GM23248 (cell line): ENCODE data around the gene SLITRK1. TPM values are rescaled to one million over a fixed set of nuclear protein-coding genes. Genes with fewer than 3 reads are reported as not detected.

ENCODE experiments used
- DNase-seq: peaks from one replicate; pipeline ENCODE4 v3.0.0-alpha.2; 2015
- H2AFZ ChIP-seq: fragments of 200-600 bp; sonication (generic); 2 replicates; pipeline ENCODE4 v1.6.1; 2016; ENCODE audit warnings: antibody characterized with exemption
- H3F3A ChIP-seq: fragments of 200-600 bp; sonication (generic); 2 replicates; pipeline ENCODE4 v1.6.1; 2016; ENCODE audit warnings: mild to moderate bottlenecking, antibody characterized with exemption, mixed run types; ENCODE audit not compliant: insufficient read depth
- H3K27ac ChIP-seq: fragments of 200-600 bp; sonication (generic); 2 replicates; pipeline ENCODE4 v1.5.1; 2016; ENCODE audit warnings: mild to moderate bottlenecking
- H3K27me3 ChIP-seq: fragments of 200-600 bp; sonication (generic); replicated peaks from 2 replicates; pipeline ENCODE4 v1.6.1; 2016; ENCODE audit warnings: mild to moderate bottlenecking; ENCODE audit not compliant: insufficient read depth
- H3K36me3 ChIP-seq: fragments of 200-600 bp; sonication (generic); 2 replicates; pipeline ENCODE4 v1.6.1; 2016; ENCODE audit warnings: low read depth, mild to moderate bottlenecking
- H3K4me1 ChIP-seq: fragments of 200-600 bp; sonication (generic); 2 replicates; pipeline ENCODE4 v1.6.1; 2016; ENCODE audit warnings: mild to moderate bottlenecking; ENCODE audit not compliant: insufficient read depth
- H3K4me2 ChIP-seq: fragments of 200-600 bp; sonication (generic); one replicate; pipeline ENCODE4 v1.6.1; 2016; ENCODE audit warnings: mild to moderate bottlenecking; ENCODE audit not compliant: unreplicated experiment
- H3K4me3 ChIP-seq: fragments of 200-600 bp; sonication (generic); 2 replicates; pipeline ENCODE4 v1.5.1; 2016; ENCODE audit warnings: mild to moderate bottlenecking
- H3K79me2 ChIP-seq: fragments of 200-600 bp; sonication (generic); 2 replicates; pipeline ENCODE4 v1.6.1; 2016; ENCODE audit warnings: mild to moderate bottlenecking; ENCODE audit not compliant: insufficient read depth
- H3K9ac ChIP-seq: fragments of 200-600 bp; sonication (generic); 2 replicates; pipeline ENCODE4 v1.6.1; 2016; ENCODE audit warnings: mild to moderate bottlenecking
- H3K9me2 ChIP-seq: fragments of 200-600 bp; sonication (generic); 2 replicates; pipeline ENCODE4 v1.6.1; 2016; ENCODE audit warnings: mixed run types, mild to moderate bottlenecking, moderate library complexity; ENCODE audit not compliant: insufficient read depth
- H3K9me3 ChIP-seq: fragments of 200-600 bp; sonication (generic); one replicate; pipeline ENCODE4 v1.6.1; 2017; ENCODE audit warnings: low read depth
- H4K20me1 ChIP-seq: fragments of 200-600 bp; sonication (generic); 2 replicates; pipeline ENCODE4 v1.6.0; 2016; ENCODE audit not compliant: insufficient read depth
- EZH2 ChIP-seq: fragments of 200-600 bp; sonication (generic); IDR thresholded peaks from 2 replicates; pipeline ENCODE4 v1.6.1; 2018; ENCODE audit warnings: antibody characterized with exemption, mild to moderate bottlenecking; ENCODE audit not compliant: insufficient read depth, poor library complexity, severe bottlenecking
- EZH2phosphoT487 ChIP-seq: fragments of 200-600 bp; sonication (generic); IDR thresholded peaks from 2 replicates; pipeline ENCODE4 v1.6.1; 2018; ENCODE audit warnings: antibody characterized with exemption, moderate library complexity, mild to moderate bottlenecking, low read depth; ENCODE audit not compliant: insufficient read depth
- WGBS, 2 experiments: methylation state at CpG; one replicate each; pipeline ENCODE4 v1.1.6; 2015 to 2017; ENCODE audit warnings: low lambda C conversion rate in 2 of 2, low coverage in 1 of 2; ENCODE audit errors: missing lambda C conversion rate in 2 of 2; 5-methylcytosine and 5-hydroxymethylcytosine counted together
- in situ Hi-C: fragments of 300-500 bp; cut with MboI; formaldehyde crosslinking; loops from 2 replicates; pipeline ENCODE4 v1.15.0; 2020
- polyA plus RNA-seq: library from polyadenylated mRNA; unstranded; fragments of >200 nt; fragmentation: Nextera tagmentation; extraction: Ambion mirVana; gene quantifications from 2 replicates; pipeline ENCODE4 v1.2.1, GENCODE V29; 2016
- total RNA-seq: library from RNA; depleted of rRNA; stranded (reverse); fragments of >200 nt; shearing (Covaris generic); gene quantifications from 2 replicates; pipeline ENCODE4 v1.2.3, GENCODE V29; 2014; rRNA removed

Gene SLITRK1
- total RNA-seq (not detected in 2 replicates), polyA plus RNA-seq (0.05 TPM in 1 of 2 replicates, not detected in the other)

GRCh38 chr13:83881917-83882605 lies at the start of gene SLITRK1:
Gene SLITRK1, minus strand, starts transcription at chr13:83882474. Its CDS starts 967 bp downstream, at chr13:83881507.
- H3K4me3 ChIP-seq = no peak within 1 kb of the TSS

DNA sequence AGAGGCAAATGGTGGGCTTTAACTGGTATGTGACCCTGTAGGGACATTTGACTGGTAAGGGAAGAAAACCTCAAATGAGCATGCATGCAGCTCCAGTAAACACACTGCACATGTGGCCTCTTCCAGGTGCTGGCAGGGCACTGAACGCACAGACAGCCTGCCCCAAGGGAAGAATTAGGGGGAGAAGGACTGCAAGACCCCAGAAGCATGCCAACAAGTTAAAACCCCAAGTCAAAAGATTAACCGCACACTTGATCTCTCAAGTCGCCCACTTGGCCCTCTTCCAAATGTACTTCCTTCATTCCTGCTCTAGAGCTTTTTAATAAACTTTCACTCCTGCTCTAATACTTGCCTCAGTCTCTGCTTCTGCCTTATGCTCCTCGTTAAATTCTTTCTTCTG lies 46.9 kb upstream of the SLITRK1 start:
- Histone ChIP-seq H4K20me1 (no peaks in the 10 kb centered on the region), H3K27ac (no peak overlapping the region), H3K4me1 (no peaks in the 10 kb centered on the region), H3K27me3 (no peaks in the 10 kb centered on the region), H3K9ac (no peak overlapping the region), H2AFZ (no peak overlapping the region), H3K4me3 (no peak overlapping the region), H3K79me2 (no peaks in the 10 kb centered on the region), H3K9me3 (no peaks in the 10 kb centered on the region), H3F3A (no peaks in the 10 kb centered on the region), H3K36me3 (no peaks in the 10 kb centered on the region), H3K9me2 (no peaks in the 10 kb centered on the region), H3K4me2 (no peak overlapping the region)
- DNase-seq = no peak
- WGBS, 2 experiments = 15% methylated on average over 4 of the region's 4 CpGs
- TF ChIP-seq EZH2 = no peak
- no peak for TF ChIP-seq EZH2phosphoT487
- in situ Hi-C loops = no loop called here

More at GRCh38 chr13:83881917-83882605, at the start of gene SLITRK1:
- peaks cover 47% of the 10 kb centered on the region for H3K27me3 ChIP-seq
- H3K9ac ChIP-seq = no peak within 1 kb of the TSS
- no peaks in the 10 kb centered on the region for H4K20me1 ChIP-seq
- in situ Hi-C loops = no loop called here
- no peaks in the 10 kb centered on the region for H3K9me3 ChIP-seq
- H3K9me2 ChIP-seq = no peaks in the 10 kb centered on the region
- no peaks in the 10 kb centered on the region for H3K79me2 ChIP-seq
- H3F3A ChIP-seq = no peaks in the 10 kb centered on the region
- H3K27ac ChIP-seq = no peak within 1 kb of the TSS
- H2AFZ ChIP-seq = no peak within 1 kb of the TSS
- WGBS, 2 experiments = 5 to 9% methylated on average over 30 to 32 of the region's 32 CpGs
- H3K36me3 ChIP-seq = no peaks in the 10 kb centered on the region
- TF ChIP-seq EZH2 (no peak), EZH2phosphoT487 (no peak)
- peak within 1 kb of the TSS; percentile 20 for H3K4me2 ChIP-seq
- no peaks in the 10 kb centered on the region; the same call in 1 of the 2 replicates for H3K4me1 ChIP-seq
- DNase-seq = peak; percentile 30

DNA sequence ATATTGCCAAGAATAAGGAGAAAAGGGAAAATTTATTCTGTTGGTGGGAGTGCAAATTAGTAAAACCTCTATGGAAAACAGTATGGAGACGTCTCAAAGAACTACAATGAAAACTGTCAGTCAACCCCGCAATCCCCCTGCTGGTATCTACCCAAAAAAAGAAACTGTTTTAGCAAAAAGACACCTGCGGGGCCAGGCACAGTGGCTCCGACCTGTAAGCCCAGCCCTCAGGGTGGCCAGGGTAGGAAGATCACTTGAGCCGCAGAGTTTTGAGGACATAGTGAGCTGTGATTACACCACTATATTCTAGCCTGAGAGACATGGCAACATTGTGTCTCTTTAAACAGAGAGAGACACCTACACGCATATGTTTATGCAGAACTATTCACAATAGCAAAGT lies 37.5 kb upstream of the SLITRK1 start:
- no peak overlapping the region for H2AFZ ChIP-seq
- WGBS, 2 experiments = 38 to 41% methylated on average over 6 of the region's 6 CpGs
- no peak overlapping the region for H3K27ac ChIP-seq
- no peak for DNase-seq
- no peaks in the 10 kb centered on the region for H4K20me1 ChIP-seq
- in situ Hi-C loops = no loop called here
- no peak overlapping the region for H3K4me2 ChIP-seq
- no peak overlapping the region for H3K9ac ChIP-seq
- H3K36me3 ChIP-seq = no peaks in the 10 kb centered on the region
- no peaks in the 10 kb centered on the region for H3K27me3 ChIP-seq
- no peaks in the 10 kb centered on the region for H3K9me2 ChIP-seq
- H3K4me1 ChIP-seq = no peaks in the 10 kb centered on the region
- no peaks in the 10 kb centered on the region for H3F3A ChIP-seq
- H3K79me2 ChIP-seq = no peaks in the 10 kb centered on the region
- no peak for TF ChIP-seq EZH2
- TF ChIP-seq EZH2phosphoT487 = no peak
- no peak overlapping the region for H3K4me3 ChIP-seq
- no peaks in the 10 kb centered on the region for H3K9me3 ChIP-seq

GRCh38 chr13:83914368-83914767 lies 32.1 kb upstream of the SLITRK1 start:
- Histone ChIP-seq H3K27me3 (no peaks in the 10 kb centered on the region), H2AFZ (no peak overlapping the region), H3K27ac (no peak overlapping the region), H3K79me2 (no peaks in the 10 kb centered on the region), H3K4me2 (no peak overlapping the region), H4K20me1 (no peaks in the 10 kb centered on the region), H3K36me3 (no peaks in the 10 kb centered on the region), H3K9ac (no peak overlapping the region), H3F3A (no peaks in the 10 kb centered on the region), H3K9me2 (no peaks in the 10 kb centered on the region), H3K4me1 (no peaks in the 10 kb centered on the region), H3K4me3 (no peak overlapping the region), H3K9me3 (no peaks in the 10 kb centered on the region)
- DNase-seq = no peak
- no peak for TF ChIP-seq EZH2
- no peak for TF ChIP-seq EZH2phosphoT487
- 20 to 25% methylated on average over 4 of the region's 4 CpGs for WGBS, 2 experiments
- in situ Hi-C loops = no loop called here
